Measurements from ENCODE around the gene CALD1.

The CALD1 gene

GRCh38 chr7:134856691-134857090 is 77.3 kb downstream of the CALD1 start:
- TF ChIP-seq POLR2A (IDR thresholded peaks at IDR 0.05; ENCODE audit: low read length), result no peak
- TF ChIP-seq GATA1 (IDR thresholded peaks at IDR 0.05; ENCODE audit: low read depth, low read length), result no peak
- DNase-seq, result no peak

- no peak for DNase-seq
- TF ChIP-seq POLR2A (IDR thresholded peaks at IDR 0.05; ENCODE audit: low read length) (no peak), GATA1 (IDR thresholded peaks at IDR 0.05; ENCODE audit: low read depth, low read length) (no peak)
Measured at GRCh38 chr7:134857958-134858357, 78.5 kb downstream of the CALD1 start.

GRCh38 chr7:134859783-134860182 is 80.3 kb downstream of the CALD1 start:
- TF ChIP-seq GATA1 (IDR thresholded peaks at IDR 0.05; ENCODE audit: low read depth, low read length) (no peak), POLR2A (IDR thresholded peaks at IDR 0.05; ENCODE audit: low read length) (no peak)
- DNase-seq, result no peak

- TF ChIP-seq POLR2A (IDR thresholded peaks at IDR 0.05; ENCODE audit: low read length), result no peak
- no peak for TF ChIP-seq GATA1 (IDR thresholded peaks at IDR 0.05; ENCODE audit: low read depth, low read length)
- no peak for DNase-seq
Measured at GRCh38 chr7:134865001-134865845, 85.8 kb downstream of the CALD1 start.

- no peak for TF ChIP-seq GATA1 (IDR thresholded peaks at IDR 0.05; ENCODE audit: low read depth, low read length)
- no peak for TF ChIP-seq POLR2A (IDR thresholded peaks at IDR 0.05; ENCODE audit: low read length)
- DNase-seq, result no peak
Measured at GRCh38 chr7:134866617-134867016, 87.2 kb downstream of the CALD1 start.

- no peak for DNase-seq
- no peak for TF ChIP-seq POLR2A (IDR thresholded peaks at IDR 0.05; ENCODE audit: low read length)
- TF ChIP-seq GATA1 (IDR thresholded peaks at IDR 0.05; ENCODE audit: low read depth, low read length), result no peak
Measured at GRCh38 chr7:134870156-134870555, 90.7 kb downstream of the CALD1 start.

- TF ChIP-seq POLR2A (IDR thresholded peaks at IDR 0.05; ENCODE audit: low read length) (no peak), GATA1 (IDR thresholded peaks at IDR 0.05; ENCODE audit: low read depth, low read length) (no peak)
- DNase-seq, result no peak
Measured at GRCh38 chr7:134870781-134871180, 91.3 kb downstream of the CALD1 start.

GRCh38 chr7:134873253-134873652 is 93.8 kb downstream of the CALD1 start:
- DNase-seq, result no peak
- TF ChIP-seq GATA1 (IDR thresholded peaks at IDR 0.05; ENCODE audit: low read depth, low read length), result no peak
- TF ChIP-seq POLR2A (IDR thresholded peaks at IDR 0.05; ENCODE audit: low read length), result no peak

GRCh38 chr7:134874407-134874806 is 95.0 kb downstream of the CALD1 start:
- no peak for DNase-seq
- TF ChIP-seq GATA1 (IDR thresholded peaks at IDR 0.05; ENCODE audit: low read depth, low read length) (no peak), POLR2A (IDR thresholded peaks at IDR 0.05; ENCODE audit: low read length) (no peak)

- DNase-seq, result no peak
- TF ChIP-seq POLR2A (IDR thresholded peaks at IDR 0.05; ENCODE audit: low read length), result no peak
- TF ChIP-seq GATA1 (IDR thresholded peaks at IDR 0.05; ENCODE audit: low read depth, low read length), result no peak
Measured at GRCh38 chr7:134875867-134876266, 96.4 kb downstream of the CALD1 start.

- DNase-seq, result no peak
- no peak for TF ChIP-seq POLR2A (IDR thresholded peaks at IDR 0.05; ENCODE audit: low read length)
- no peak for TF ChIP-seq GATA1 (IDR thresholded peaks at IDR 0.05; ENCODE audit: low read depth, low read length)
Measured at GRCh38 chr7:134878746-134879357, 99.4 kb downstream of the CALD1 start.

GRCh38 chr7:134879815-134880475 is 100.5 kb downstream of the CALD1 start:
- no peak for DNase-seq
- TF ChIP-seq POLR2A (IDR thresholded peaks at IDR 0.05; ENCODE audit: low read length) (no peak), GATA1 (IDR thresholded peaks at IDR 0.05; ENCODE audit: low read depth, low read length) (no peak)

- TF ChIP-seq GATA1 (IDR thresholded peaks at IDR 0.05; ENCODE audit: low read depth, low read length) (no peak), POLR2A (IDR thresholded peaks at IDR 0.05; ENCODE audit: low read length) (no peak)
- no peak for DNase-seq
Measured at GRCh38 chr7:134882481-134882880, 103.0 kb downstream of the CALD1 start.

GRCh38 chr7:134885967-134886352 is 106.5 kb downstream of the CALD1 start:
- DNase-seq, result no peak
- TF ChIP-seq POLR2A (IDR thresholded peaks at IDR 0.05; ENCODE audit: low read length), result no peak
- no peak for TF ChIP-seq GATA1 (IDR thresholded peaks at IDR 0.05; ENCODE audit: low read depth, low read length)
